ENCODE data around the gene ZG16.
"Not testable (repeated sequence)": the region's sequence is repeated elsewhere in the genome, so short reads cannot be mapped to it uniquely, and the experiment has no call there.

The ZG16 gene, protein sequence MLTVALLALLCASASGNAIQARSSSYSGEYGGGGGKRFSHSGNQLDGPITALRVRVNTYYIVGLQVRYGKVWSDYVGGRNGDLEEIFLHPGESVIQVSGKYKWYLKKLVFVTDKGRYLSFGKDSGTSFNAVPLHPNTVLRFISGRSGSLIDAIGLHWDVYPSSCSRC

GRCh38 chr16:29777576-29778350 lies at the start of gene ZG16:
TSS of gene ZG16 (plus strand) at chr16:29778256. CDS start at chr16:29779267, 1,011 bp downstream.
- no peak for DNase-seq (ENCODE audit: low read depth in 2 of 2)

- no peak for DNase-seq (ENCODE audit: low read depth in 2 of 2)
These were observed 48.9 kb upstream of the ZG16 start for GRCh38 chr16:29729116-29729521.

GRCh38 chr16:29730649-29731048 lies 47.4 kb upstream of the ZG16 start:
- DNase-seq (ENCODE audit: low read depth in 2 of 2) = no peak

GRCh38 chr16:29731768-29732601 lies 46.1 kb upstream of the ZG16 start:
- not testable (repeated sequence) for DNase-seq (ENCODE audit: low read depth in 2 of 2)

DNA sequence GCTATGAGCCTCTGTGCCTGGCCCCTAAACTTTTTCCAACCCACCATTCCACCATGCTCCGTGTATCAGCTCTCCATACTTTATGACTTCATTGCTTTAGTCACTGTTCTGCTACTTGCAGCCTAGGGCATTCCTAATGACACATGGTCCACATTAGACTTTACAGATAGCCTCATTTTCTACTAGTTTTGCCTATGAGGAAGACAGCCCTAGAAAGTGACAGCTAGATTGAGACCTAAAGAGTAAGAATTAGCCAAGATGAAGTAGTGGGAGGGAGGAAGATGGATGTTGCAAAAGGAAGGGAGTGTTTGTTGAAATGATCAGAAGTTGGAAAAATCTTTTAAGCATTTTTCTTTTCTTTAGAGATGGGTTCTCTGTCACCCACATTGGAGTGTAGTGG lies 43.3 kb upstream of the ZG16 start:
- DNase-seq (ENCODE audit: low read depth in 2 of 2) = no peak

DNA sequence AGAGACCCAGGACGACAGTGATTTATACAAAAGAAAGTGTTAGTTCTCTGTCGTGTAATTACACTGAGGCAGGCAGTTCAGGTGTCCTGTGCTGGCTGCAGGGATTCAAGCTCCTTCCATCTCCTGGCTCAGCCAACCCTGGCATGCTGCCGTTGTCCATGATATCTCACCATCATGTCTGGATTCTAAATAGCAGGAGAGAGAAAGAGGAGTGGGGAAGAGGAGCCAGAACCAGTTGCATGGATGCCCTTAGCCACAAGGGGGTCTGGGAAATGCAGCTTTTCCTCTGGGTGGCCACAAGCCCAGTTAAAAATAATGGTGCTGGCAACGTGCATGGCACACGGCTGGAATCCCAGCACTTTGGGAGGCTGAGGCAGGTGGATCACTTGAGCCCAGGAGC lies 41.9 kb upstream of the ZG16 start:
- no peak for DNase-seq (ENCODE audit: low read depth in 2 of 2)

DNA sequence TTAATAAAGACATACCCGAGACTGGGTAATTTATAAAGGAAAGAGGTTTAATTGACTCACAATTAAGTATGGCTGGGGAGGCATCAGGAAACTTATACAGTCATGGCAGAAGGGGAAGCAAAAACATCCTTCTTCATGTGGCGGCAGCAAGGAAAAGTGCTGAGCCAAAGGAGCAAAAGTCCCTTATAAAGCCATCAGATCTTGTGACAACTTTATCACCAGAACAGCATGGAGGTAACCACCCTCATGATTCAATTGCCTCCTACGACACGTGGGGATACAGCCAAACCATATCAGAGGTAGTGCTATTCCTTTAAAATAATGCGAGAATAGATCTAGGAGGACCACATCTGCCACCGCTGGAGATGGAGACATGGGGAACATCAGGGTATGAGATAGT lies 41.3 kb upstream of the ZG16 start:
- DNase-seq (ENCODE audit: low read depth in 2 of 2) = no peak

DNA sequence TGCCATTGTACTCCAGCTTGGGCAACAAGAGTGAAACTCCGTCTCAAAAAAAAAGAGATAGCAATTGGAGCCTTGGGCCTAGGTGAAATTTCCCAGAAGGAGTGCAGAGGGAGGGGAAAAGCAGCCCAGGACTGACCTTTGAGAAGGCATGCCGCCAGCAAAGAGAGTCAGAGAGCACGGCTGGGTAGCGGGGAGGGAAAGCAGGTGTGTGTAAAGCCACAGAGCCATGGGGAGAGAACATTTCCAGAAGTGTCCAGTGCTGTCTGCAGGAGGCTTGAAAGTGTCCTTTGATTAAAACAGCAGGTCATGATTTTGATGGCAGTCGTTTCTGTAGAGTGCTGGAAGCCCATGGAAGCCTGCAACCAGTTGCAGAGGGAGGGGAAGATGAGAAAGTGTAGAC lies 40.3 kb upstream of the ZG16 start:
- no peak for DNase-seq (ENCODE audit: low read depth in 2 of 2)

DNA sequence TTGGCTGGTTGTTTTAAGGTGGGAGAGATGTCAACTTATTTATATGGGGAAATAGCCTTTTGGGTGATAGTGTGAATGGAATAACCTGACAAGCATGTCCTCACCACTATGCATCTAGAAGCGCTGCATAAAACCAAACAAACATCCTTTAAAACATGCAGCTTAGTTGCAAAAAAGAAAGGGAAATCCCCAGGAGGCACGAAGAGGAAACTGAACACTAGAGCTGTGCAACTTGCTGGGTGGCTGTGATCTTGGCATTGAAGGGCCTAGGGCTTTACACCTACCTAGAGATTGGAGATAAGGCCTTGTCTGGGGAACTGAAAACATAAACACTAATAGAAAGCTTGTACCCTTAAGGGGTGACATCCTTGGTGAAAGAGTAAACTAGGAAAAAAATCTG lies 39.5 kb upstream of the ZG16 start:
- DNase-seq (ENCODE audit: low read depth in 2 of 2) = peak in 1 of 2 donors; percentile 22

GRCh38 chr16:29739927-29740629 lies 38.0 kb upstream of the ZG16 start:
- DNase-seq (ENCODE audit: low read depth in 2 of 2) = not testable (repeated sequence)

GRCh38 chr16:29740630-29741015 lies 37.4 kb upstream of the ZG16 start:
- not testable (repeated sequence) for DNase-seq (ENCODE audit: low read depth in 2 of 2)

- DNase-seq (ENCODE audit: low read depth in 2 of 2) = no peak
These were observed 35.3 kb upstream of the ZG16 start for GRCh38 chr16:29742683-29743275.

GRCh38 chr16:29743475-29743826 lies 34.6 kb upstream of the ZG16 start:
- no peak for DNase-seq (ENCODE audit: low read depth in 2 of 2)

DNA sequence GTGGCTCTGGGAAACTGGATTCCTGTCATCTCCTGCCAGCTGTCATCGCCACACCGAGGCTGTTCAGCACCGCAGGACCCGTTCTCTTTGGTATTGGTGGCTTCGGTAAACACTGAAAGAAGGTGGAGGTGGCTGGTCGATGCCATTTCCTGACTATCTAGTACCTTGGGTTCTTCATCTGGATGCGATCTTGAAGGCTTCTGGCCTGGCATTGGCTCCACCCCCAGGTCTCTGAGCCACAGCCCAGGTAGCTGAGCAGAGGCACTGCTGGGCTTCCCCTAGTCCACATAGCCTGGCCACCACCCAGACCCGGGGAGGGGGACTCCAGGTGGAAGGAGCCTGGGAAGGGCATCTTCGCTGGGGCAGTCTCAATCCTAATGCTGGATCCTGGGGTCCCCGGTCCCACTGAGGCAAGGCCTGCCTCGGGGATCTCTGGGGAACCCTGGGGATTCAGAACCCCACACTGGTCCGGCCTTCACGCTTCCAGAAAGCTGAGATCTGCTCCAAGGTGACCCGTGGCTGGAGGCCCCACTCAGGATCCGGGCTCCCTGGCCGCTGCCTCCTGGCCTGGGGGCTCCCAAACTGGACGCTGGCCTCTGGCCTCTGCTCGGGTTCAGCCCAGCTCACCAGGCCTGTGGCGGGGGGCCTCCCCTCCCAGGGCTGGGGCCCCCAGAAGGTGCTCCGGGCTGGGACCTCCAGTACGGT lies 34.1 kb upstream of the ZG16 start:
- DNase-seq (ENCODE audit: low read depth in 2 of 2) = no peak

DNA sequence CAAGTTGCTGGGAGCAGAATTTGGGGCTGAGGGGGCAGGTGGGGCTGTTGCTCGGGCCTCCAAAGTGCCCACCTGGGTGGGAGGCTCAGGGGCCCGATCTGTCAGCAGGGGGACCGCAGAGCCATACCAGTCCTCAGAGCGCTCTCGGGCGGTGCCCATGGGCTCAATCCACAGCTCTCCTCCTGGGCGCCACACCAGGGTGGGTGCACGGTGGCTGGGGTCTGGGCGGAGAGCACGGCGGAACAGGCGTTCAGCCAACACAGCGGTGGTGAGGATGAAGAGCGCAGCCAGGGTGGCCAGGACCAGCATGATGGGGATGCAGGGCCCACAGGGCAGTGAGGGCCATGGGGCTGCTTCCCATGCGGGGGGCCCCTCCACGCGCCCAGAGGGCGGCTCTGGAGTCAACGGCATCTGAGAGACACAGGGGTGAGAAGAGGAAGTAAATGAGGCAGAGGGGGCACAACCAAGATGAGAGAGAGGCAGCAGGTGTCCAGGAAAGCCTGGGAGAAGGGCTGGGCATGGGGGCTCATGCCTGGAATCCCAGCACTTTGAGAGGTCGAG lies 33.4 kb upstream of the ZG16 start:
- DNase-seq (ENCODE audit: low read depth in 2 of 2) = no peak

- DNase-seq (ENCODE audit: low read depth in 2 of 2) = peak in 1 of 2 donors; percentile 24
These were observed 32.8 kb upstream of the ZG16 start for GRCh38 chr16:29745121-29745852.

- DNase-seq (ENCODE audit: low read depth in 2 of 2) = peak; percentile 86 to 88
These were observed 32.2 kb upstream of the ZG16 start, which contains the start of gene C16orf54 for GRCh38 chr16:29745853-29746345. TSS of gene C16orf54 (minus strand) at chr16:29745990. CDS start at chr16:29744951, 1,039 bp downstream.

DNA sequence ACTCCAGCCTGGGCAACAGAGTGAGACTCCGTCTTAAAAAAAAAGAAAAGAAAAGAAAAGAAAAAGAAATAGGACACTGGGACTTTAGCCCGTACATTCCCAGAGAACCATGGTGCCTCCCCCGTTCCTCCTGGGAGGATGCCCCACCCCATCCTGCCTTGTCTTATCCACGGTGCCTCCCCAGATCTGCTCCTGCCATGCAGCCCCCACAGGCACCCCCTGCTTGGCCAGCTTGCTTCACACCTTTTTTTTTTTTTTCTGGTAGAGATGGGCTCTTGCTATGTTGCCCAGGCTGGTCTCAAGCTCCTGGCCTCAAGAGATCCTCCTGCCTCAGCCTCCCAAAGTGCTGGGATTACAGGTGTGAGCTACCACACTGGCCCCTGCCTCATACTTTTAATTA lies 31.5 kb upstream of the ZG16 start:
- DNase-seq (ENCODE audit: low read depth in 2 of 2) = not testable (repeated sequence)

DNA sequence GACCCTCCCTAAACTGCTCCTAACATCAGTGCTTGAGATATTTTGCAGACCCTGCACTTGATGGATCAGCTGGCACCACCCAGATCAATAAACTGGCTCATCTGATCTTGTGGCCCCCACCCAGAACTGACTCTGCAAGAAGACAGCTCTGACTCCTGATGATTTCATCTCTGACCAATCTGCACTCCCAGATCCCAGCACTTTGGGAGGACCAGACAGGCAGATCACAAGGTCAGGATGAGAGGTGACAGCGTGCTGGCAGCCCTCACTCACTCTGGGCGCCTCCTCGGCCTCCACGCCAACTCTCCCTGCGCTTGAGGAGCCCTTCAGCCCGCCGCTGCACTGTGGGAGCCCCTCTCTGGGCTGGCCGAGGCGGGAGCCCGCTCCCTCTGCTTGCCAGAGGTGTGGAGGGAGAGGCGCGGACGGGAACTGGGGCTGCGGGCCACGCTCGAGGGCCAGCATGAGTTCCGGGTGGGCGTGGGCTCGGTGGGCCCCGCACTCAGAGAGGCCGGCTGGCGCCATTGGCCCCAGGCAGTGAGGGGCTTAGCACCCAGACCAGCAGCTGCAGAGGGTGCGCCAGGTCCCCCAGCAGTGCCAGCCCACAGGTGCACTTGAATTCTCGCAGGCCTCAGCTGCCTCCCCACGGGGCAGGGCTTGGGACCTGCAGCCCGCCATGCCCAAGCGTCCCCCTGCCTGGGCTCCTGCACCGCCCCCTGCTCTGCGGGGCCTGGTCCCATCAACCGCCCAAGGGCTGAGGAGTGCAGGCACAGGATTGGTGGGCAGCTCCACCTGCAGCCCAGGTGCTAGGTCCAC lies 29.9 kb upstream of the ZG16 start:
- DNase-seq (ENCODE audit: low read depth in 2 of 2) = no peak

Data from stimulated activated CD8-positive, alpha-beta memory T cell treated with anti-CD3 and anti-CD28 coated beads, Interleukin-2, amount 100 ng/mL, for 1 hour (primary cell).